ENCODE results near the gene WASHC1. TPM values are rescaled to one million over a fixed set of nuclear protein-coding genes. Genes with fewer than 3 reads are reported as not detected.

Gene WASHC1, protein sequence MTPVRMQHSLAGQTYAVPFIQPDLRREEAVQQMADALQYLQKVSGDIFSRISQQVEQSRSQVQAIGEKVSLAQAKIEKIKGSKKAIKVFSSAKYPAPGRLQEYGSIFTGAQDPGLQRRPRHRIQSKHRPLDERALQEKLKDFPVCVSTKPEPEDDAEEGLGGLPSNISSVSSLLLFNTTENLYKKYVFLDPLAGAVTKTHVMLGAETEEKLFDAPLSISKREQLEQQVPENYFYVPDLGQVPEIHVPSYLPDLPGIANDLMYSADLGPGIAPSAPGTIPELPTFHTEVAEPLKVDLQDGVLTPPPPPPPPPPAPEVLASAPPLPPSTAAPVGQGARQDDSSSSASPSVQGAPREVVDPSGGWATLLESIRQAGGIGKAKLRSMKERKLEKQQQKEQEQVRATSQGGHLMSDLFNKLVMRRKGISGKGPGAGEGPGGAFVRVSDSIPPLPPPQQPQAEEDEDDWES
- 10 to 100 TPM; 24.2 to 26.5 TPM for total RNA-seq

GRCh38 chr9:29356-29755 is at the start of gene WASHC1:
TSS of gene WASHC1 (minus strand) at chr9:29456. CDS start at chr9:24999, 4,457 bp downstream.

Other genes with a start within 250 kb of the WASHC1 start
- under 1 TPM in 1 of 2 experiments, not detected in 1; 0.13 TPM for gene FOXD4, start 89.0 kb upstream of the WASHC1 start, total RNA-seq
- gene ZNG1A, start 149.6 kb upstream of the WASHC1 start, total RNA-seq: 10 to 100 TPM; 23.7 to 29.4 TPM
- 100 to 1,000 TPM; 318 TPM for gene DOCK8, start 185.4 kb upstream of the WASHC1 start, total RNA-seq